ENCODE results near the gene WDR45B.
"Not testable (repeated sequence)": the region's sequence is repeated elsewhere in the genome, so short reads cannot be mapped to it uniquely, and the experiment has no call there.

The WDR45B gene

GRCh38 chr17:82657926-82658325, 9.7 kb upstream of the WDR45B start:
- no peak for DNase-seq (ENCODE audit: low read depth)

GRCh38 chr17:82656266-82656665, 8.0 kb upstream of the WDR45B start:
- no peak for DNase-seq (ENCODE audit: low read depth)

GRCh38 chr17:82655523-82655922, 7.3 kb upstream of the WDR45B start:
- DNase-seq (ENCODE audit: low read depth) = no peak

GRCh38 chr17:82655038-82655479, 6.8 kb upstream of the WDR45B start:
- peak; percentile 27 for DNase-seq (ENCODE audit: low read depth)

GRCh38 chr17:82654611-82655010, 6.4 kb upstream of the WDR45B start:
- not testable (repeated sequence) for DNase-seq (ENCODE audit: low read depth)

- DNase-seq (ENCODE audit: low read depth) = no peak
Observed at GRCh38 chr17:82653651-82654528, 5.6 kb upstream of the WDR45B start.

- DNase-seq (ENCODE audit: low read depth) = no peak
Observed at GRCh38 chr17:82650723-82651122, 2.5 kb upstream of the WDR45B start.

GRCh38 chr17:82649501-82650261, 1.4 kb upstream of the WDR45B start:
- no peak for DNase-seq (ENCODE audit: low read depth)

- DNase-seq (ENCODE audit: low read depth) = peak; percentile 50
Observed at GRCh38 chr17:82648742-82649331, 593 bp upstream of the WDR45B start.

GRCh38 chr17:82647593-82648164, 565 bp downstream of the WDR45B start:
- peak; percentile 46 for DNase-seq (ENCODE audit: low read depth)

GRCh38 chr17:82645516-82645915, 2.7 kb downstream of the WDR45B start:
- DNase-seq (ENCODE audit: low read depth) = peak; percentile 75

- no peak for DNase-seq (ENCODE audit: low read depth)
Observed at GRCh38 chr17:82644148-82644547, 4.1 kb downstream of the WDR45B start.

- no peak for DNase-seq (ENCODE audit: low read depth)
Observed at GRCh38 chr17:82642022-82642421, 6.2 kb downstream of the WDR45B start.

- no peak for DNase-seq (ENCODE audit: low read depth)
Observed at GRCh38 chr17:82640036-82640435, 8.2 kb downstream of the WDR45B start.

GRCh38 chr17:82639628-82640027, 8.6 kb downstream of the WDR45B start:
- no peak for DNase-seq (ENCODE audit: low read depth)

- no peak for DNase-seq (ENCODE audit: low read depth)
Observed at GRCh38 chr17:82638183-82638773, 10.0 kb downstream of the WDR45B start.

- DNase-seq (ENCODE audit: low read depth) = no peak
Observed at GRCh38 chr17:82636626-82637598, 11.3 kb downstream of the WDR45B start.

GRCh38 chr17:82633343-82633742, 14.9 kb downstream of the WDR45B start:
- DNase-seq (ENCODE audit: low read depth) = no peak

- no peak for DNase-seq (ENCODE audit: low read depth)
Observed at GRCh38 chr17:82632451-82632850, 15.8 kb downstream of the WDR45B start.

- no peak for DNase-seq (ENCODE audit: low read depth)
Observed at GRCh38 chr17:82631544-82631943, 16.7 kb downstream of the WDR45B start.

GRCh38 chr17:82630212-82630611, 18.0 kb downstream of the WDR45B start:
- no peak for DNase-seq (ENCODE audit: low read depth)

Measured in ELR (cell line).